Body of pancreas (tissue), 4 donors: Measurements from ENCODE around the gene ERBB3.

Source experiments
- POLR2A ChIP-seq, 3 donors: fragments of 450-650 bp; IDR thresholded peaks; one replicate each; pipeline ENCODE4 v1.6.1; 2016; ENCODE audit warnings: antibody characterized with exemption in 3 of 3, mild to moderate bottlenecking in 2 of 3
- TF ChIP-seq, protein P1 (sequence below), 7 experiments: fragments of 450-650 bp in 4 of 7; fragments of 200-600 bp in 3 of 7; sonication (generic) in 3 of 7; IDR thresholded peaks; one replicate each; pipeline ENCODE4 v1.5.1; 2016 to 2019; ENCODE audit warnings: antibody characterized with exemption in 7 of 7

DNA sequence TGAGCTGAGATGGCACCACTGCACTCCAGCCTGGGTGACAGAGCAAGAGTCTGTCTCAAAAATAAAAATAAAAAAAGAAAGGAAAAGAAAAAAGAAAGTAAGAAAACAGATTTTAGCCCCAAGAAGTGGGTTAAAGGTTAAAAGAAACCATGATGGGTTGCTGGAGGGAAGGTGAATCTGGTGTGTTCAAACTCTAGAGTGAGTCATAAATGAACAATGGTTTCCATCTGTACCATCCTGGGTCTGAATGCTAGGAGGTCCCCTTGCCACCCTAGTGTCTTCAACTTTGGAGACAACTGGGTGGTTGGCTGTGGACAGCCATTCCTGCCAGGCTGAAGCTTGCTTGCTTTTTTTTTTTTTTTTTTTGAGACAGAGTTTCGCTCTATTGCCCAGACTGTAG is 39.8 kb upstream of the ERBB3 start:
- TF ChIP-seq POLR2A (IDR thresholded peaks at IDR 0.05), result no peak
- TF ChIP-seq, protein P1, sequence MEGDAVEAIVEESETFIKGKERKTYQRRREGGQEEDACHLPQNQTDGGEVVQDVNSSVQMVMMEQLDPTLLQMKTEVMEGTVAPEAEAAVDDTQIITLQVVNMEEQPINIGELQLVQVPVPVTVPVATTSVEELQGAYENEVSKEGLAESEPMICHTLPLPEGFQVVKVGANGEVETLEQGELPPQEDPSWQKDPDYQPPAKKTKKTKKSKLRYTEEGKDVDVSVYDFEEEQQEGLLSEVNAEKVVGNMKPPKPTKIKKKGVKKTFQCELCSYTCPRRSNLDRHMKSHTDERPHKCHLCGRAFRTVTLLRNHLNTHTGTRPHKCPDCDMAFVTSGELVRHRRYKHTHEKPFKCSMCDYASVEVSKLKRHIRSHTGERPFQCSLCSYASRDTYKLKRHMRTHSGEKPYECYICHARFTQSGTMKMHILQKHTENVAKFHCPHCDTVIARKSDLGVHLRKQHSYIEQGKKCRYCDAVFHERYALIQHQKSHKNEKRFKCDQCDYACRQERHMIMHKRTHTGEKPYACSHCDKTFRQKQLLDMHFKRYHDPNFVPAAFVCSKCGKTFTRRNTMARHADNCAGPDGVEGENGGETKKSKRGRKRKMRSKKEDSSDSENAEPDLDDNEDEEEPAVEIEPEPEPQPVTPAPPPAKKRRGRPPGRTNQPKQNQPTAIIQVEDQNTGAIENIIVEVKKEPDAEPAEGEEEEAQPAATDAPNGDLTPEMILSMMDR (IDR thresholded peaks at IDR 0.05), result no peak
